ENCODE measurements around the gene DTD1. TPM values are rescaled to one million over a fixed set of nuclear protein-coding genes. Genes with fewer than 3 reads are reported as not detected.
A peak's percentile ranks its signal among the peaks of the same experiment; 100 is the strongest.

DTD1 gene, protein sequence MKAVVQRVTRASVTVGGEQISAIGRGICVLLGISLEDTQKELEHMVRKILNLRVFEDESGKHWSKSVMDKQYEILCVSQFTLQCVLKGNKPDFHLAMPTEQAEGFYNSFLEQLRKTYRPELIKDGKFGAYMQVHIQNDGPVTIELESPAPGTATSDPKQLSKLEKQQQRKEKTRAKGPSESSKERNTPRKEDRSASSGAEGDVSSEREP
- total RNA-seq, result 35.5 and 51.2 TPM in 2 replicates

DNA sequence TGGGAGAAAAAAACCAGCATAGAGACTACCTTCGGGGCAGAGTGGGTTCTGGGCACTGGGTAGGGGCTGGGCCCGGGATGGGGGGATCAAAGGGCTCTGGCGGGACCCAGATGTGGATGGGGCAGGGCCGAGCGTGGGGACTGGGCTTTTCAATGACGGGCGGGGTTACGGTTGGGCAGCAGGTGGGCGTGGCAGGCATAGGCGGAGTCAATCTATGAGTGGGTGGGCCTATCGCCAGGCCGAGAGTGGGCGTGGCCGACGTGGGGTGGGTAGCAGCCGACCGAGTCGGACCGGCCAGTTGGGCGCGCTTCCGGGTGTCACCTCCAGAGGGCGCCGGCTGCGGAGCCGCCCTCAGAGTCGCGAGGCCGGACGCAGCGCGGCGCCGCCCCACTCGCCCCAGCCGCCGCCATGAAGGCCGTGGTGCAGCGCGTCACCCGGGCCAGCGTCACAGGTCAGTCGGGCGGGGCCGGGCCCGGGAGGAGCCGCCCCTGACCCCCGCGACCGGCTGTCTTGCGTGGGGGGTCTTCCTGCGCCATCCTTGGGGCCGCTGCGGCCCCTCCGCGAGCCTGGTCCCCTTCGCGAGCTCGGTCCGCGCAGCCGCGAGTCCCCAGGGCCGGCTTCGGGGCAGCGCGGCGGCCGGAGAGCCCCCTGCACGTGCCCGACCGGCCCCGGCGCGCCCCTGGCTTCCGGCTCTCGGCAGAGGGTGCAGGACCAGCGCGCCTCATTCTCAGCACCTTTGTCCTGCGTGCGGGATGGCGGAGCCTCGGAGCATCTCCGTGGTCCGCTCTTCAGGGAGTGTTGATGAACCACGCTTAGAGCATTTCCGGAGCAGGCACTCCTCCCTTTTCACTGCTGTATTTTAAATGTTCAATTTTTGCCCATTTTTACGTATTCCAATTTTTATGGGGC, at the start of gene DTD1:
DTD1 (plus strand) TSS at position 390 of the 909 bp plus-strand sequence; CDS start at position 409, 19 bp downstream.
- peak; percentile 89 to 92 for DNase-seq (ENCODE audit: low read depth in 2 of 2)

DNA sequence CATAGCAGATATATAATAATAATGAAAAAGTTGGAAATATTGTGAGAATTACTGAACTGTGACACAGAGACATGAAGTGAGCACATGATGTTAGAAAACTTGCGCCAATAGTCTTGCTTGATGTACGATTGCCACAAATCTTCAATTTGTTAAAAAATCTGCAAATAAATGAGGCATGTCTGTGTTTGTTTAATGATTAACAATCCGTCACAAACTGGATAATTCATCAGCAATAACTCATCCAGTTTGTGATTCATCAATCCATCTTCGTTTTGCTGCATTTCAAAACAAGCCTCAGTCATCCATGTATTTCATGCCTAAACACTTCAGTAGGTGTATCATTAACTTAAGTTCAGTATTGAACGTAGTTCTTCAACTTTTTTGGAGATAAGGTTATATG, 46.1 kb upstream of the DTD1 start:
- no peak for DNase-seq (ENCODE audit: low read depth in 2 of 2)

DNA sequence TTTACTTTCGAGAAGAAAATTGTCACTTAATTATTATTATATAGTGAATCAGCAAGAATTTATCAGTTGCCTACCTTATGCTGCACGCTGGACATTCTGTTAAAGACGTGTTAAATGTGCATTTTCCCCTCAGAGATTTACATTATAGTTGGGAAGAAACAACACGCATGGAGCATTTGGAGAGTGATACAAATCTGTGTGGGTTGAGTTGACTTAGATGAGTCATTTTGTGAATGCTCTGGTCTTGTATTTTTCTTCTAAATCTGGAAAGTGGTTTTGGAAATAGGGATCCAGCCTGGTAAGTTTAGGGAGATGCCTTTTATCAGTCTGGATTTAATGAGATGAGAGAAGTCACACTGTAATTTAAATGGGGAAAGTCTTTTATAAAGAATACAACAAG, 44.6 kb upstream of the DTD1 start:
- no peak for DNase-seq (ENCODE audit: low read depth in 2 of 2)

DNA sequence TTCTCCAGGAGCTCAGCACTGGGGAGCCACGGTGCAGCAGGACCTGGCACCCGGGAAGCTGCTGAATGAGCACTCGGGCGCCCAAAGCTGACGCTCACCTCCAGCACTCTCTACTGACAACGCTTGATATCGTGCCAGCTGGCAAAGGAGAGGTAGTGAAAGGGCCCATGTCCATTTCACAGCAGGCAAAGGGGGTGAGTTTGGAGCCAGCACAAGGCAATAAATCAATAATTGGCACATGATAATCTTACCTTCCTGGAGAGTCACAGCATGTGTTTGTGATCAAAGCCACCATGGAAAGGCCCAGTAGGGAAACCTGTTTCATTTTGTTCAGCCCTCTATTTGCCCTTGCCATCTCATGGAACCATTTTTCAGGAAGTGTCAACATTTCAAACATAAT, 43.9 kb upstream of the DTD1 start:
- no peak for DNase-seq (ENCODE audit: low read depth in 2 of 2)

DNA sequence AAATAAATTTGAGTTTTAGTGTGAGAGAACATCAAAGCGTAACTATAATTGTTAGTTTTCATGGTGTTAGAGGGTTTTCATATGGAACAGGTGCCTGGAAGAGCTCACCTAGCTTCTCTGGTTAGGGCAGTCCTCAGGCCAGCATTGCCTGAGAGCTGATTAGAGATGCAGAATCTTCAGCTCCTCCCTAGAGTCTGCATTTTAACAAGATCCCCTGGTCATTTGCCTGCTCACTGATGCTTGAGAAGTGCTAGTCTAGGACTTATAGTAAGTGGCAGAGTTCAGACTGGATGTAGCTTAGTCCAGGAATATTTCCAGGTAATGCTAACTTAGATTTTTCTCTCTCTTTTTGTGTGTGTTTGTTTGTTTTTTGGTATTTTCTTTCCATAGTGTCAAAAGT, 42.3 kb upstream of the DTD1 start:
- no peak for DNase-seq (ENCODE audit: low read depth in 2 of 2)

DNA sequence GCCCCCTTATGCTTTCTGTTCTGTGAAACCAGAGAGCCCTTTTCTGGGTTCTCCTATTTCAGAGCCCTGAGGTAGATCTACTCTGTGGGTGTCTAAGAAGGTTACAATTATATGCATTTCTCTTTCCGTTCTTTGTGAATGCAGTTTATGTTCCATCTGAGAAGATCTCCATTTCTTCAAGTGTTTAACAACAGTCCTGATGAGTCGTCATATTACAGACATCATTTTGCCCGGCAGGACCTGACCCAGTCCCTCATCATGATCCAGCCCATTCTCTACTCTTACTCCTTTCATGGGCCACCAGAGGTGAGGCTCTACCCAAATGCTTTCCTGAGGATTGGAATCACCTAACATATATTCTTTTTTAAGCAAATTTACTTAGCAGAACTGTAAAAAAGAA, 39.4 kb upstream of the DTD1 start:
- DNase-seq (ENCODE audit: low read depth in 2 of 2), result no peak

DNA sequence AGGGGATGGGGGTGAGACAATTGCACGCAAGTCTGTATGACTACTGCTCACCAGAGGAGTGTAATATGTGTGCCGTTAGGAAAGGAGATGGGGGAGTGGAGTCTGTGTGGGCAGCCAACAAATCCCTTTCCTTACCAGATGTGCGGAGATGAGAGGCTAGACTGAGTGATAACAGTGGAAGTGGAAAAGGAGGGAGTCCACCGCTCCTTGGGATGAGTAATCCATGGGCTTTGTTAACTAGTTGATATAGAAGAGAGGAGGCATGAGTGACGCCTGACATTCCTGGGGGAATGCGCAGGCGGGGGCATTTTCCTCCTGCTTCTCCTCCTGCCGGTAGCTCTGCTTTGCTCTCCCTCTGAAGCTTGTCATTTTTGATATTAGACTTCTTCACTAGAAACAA, 34.1 kb upstream of the DTD1 start:
- no peak for DNase-seq (ENCODE audit: low read depth in 2 of 2)

DNA sequence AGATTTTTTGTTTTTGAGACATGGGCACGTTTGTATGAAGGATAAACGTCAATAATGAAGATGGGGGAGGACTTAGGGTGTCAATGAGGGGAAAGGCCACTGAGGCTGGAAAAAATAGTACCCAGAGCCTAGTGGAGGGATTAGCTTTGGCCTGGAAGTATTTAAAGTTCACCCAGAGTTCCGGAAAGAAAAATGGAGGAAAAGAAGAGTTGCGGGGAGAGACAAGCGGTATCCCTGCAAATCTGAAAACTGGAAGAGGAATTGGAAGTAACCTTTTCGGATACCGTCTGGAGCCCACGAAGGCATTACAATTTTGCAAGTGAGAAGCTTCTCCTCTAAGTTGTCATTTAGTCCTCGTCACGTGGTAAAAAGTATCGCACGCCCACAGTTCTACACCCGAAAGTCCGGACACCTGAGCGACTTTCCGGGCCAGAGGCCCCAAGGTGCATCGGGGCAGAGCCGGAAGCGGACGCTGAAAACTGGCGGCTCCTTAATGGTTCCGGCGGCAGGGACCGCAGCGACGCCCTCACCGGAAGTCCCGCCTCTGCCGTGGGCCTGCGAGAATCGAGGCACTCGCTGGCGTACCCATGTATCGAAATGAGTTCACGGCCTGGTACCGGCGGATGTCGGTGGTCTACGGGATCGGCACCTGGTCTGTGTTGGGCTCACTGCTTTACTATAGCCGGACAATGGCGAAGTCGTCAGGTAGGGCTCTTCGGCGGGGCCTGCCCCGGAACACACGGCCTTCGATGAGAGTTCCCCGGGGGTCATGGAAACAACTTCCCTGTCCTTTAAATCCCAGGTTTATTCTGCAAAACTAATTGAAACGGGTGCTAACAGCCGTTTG, 20.7 kb upstream of the DTD1 start, which contains the start of gene SMIM26:
SMIM26 (plus strand) TSS at position 541 of the 847 bp plus-strand sequence; CDS start at position 588, 47 bp downstream.
- DNase-seq (ENCODE audit: low read depth in 2 of 2), result peak; percentile 89 to 90

DNA sequence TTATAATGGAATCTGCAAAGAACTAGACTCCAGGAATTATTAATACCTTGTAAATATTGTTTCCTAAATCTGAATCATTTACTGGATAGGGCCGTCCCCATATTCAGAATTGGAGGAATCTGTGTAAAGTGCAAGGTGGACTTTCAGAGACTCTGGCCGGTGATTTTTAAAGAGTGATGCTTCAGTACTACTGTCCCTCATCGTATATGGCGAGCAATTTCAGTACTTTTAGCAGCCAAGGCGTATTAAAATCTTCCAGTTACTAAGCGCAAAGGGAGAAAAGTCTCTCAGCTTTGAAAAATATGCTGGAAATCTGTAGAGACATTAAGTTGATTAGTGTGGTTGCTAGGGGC, 20.1 kb upstream of the DTD1 start:
- no peak for DNase-seq (ENCODE audit: low read depth in 2 of 2)

DNA sequence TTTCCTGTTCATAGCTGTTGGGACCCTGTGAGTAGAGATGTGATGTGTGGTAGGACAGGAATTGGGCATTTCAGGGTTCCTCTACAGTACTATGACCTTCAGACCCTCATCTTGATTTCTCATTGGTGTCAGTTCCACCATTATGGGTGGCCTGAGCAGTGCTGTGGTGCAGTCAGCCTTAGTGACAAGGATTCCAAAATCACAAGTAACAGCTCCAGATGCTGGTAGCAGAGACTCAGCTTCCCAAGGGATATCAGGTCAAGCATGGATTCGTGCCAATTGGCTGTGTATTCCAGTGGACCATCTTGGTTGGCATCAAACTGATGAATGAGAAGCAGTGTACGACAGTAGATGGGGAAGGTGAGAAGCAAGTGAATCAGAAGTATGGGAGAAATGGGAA, 16.8 kb upstream of the DTD1 start:
- no peak for DNase-seq (ENCODE audit: low read depth in 2 of 2)

DNA sequence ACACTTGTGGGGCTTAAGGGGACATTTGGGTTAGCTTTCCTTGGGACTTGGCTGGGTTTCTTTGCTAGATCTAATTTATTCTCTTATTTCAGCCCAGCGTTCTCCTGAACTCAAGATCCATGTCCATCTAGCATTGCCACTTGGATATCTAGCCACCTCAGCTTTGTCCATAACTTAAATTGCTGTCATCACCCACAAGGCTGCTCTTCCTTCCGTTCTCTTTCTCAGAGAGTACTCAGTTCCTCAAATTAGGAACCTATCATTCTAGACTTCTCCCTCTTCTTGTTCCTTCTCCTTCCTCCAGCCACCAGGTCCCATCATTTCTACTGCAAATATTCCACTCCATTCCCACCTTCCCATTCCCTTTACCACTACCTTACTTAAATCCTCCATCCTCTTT, 16.3 kb upstream of the DTD1 start:
- DNase-seq (ENCODE audit: low read depth in 2 of 2), result no peak

DNA sequence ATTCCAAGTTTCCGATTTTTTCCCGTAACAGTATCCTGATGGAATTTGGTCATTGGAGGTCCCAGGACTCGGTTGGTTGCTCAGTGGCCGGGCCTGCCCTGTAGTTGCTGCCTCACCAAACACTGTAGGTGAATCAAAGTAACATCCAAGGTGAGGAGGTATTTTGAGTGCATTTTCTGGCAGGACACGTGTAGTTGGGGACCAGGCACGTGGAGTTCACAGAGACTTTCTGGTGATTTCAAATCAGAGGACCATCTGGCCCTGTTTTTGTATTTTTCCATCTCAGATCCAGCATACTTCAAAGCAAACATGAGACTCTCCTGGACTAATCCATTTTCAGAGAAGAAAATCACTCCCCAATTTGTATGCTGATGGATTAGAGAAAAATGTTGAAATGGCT, 9.9 kb upstream of the DTD1 start:
- DNase-seq (ENCODE audit: low read depth in 2 of 2), result no peak

DNA sequence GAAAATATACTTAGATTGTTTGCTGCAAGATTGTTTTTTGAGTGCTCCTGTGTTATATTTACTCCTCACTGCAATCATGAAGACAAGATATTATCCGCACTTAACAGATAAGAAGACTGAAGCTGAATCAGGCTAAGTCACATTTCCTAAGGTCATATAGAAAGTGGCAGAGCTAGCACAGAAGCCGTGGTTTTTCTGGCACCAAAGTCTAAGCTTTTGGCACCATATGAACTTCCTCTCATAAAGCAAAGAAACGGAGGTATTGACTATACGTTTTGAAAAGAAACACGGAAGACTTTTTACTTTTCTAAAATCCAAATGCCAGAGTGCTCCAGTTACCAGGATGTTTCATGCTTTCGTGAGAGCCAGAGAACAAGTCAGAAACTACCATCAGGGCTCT, 9.3 kb upstream of the DTD1 start:
- DNase-seq (ENCODE audit: low read depth in 2 of 2), result no peak

DNA sequence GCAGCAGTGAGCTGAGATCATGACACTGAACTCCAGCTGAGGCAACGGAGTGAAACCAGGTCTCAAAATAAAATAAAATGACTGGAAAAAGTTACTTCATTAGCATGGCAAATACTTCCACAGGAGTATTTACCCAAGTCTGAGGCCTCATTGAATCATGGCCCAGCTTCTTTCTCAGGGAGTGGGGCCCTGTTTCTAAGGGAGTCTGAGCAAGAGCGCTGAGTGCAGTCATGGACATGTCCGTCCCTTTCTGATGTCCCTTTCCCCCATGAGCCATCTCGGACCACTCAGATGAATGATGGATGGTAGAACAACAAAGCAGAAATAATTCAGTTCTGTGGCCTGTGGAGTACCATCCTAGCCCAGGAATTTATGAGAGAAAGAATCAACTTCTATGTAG, 7.8 kb upstream of the DTD1 start:
- no peak for DNase-seq (ENCODE audit: low read depth in 2 of 2)

DNA sequence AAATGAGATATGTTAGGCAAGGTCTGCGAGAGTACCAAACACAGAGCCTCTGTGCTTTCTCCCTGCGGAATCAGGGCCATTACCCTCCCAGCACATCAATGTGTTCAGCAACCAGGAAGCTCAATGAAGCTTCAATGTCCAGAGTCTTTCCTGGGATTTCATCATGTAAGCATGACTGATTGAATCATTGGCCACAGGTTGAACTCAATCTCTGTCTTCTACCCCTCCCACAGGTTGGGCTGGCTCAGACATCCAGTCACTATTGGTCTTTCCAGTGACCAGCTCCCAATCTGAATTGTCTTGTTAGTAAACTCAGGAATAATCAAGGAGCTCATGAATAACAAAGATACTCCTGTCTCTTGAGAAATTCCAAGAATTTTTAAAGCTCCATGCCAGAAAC, 2.7 kb upstream of the DTD1 start:
- no peak for DNase-seq (ENCODE audit: low read depth in 2 of 2)

DNA sequence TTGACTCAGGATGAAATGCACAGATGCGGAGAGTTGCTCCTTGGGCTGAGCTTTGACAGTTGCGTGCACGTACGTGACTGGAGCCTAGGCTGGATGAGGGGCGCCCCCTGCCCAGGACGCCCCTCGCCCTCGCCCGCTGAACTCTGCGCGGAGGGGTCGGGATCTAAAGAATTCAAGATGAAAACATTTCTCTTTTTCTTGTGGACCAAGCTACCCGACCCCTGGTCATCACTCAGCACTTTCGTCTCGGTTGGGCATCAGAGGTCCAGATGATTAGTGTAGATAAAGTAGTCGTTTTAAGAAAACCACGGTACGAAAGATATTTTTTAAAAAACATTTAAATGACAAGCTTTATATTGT, 700 bp downstream of the DTD1 start:
- DNase-seq (ENCODE audit: low read depth in 2 of 2), result no peak

DNA sequence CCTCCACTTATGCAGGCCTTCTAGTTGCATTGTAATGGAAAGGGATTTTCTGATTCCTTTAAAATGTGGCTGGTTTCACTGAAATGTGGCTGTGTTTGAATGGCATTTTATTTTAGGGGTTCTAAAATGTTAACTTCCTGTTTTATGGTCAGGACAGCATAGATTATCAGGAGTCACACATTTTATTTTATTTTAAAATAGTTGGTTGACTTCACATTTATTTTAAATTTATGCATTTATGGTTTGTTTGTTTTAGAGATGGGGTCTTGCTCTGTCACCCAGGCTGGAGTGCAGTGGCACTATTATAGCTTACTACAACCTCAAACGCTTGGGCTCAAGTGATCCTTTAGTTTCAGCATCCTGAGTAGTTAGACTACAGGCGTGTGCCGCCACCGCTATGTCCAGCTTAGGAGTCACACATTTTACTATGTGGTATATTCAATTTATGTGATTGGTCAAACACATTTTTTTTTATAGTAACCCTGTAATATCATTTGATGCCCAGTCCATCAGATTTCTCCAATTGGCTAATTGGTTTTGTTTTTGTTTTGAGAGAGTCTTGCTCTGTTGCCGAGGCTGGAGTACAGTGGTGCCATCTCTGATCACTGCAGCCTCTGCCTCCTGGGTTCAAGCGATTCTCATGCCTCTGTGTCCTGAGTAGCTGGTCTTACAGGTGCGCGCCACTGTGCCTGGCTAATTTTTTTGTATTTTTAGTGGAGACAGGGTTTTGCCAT, 2.3 kb downstream of the DTD1 start:
- DNase-seq (ENCODE audit: low read depth in 2 of 2), result peak in 1 of 2 donors; percentile 3

DNA sequence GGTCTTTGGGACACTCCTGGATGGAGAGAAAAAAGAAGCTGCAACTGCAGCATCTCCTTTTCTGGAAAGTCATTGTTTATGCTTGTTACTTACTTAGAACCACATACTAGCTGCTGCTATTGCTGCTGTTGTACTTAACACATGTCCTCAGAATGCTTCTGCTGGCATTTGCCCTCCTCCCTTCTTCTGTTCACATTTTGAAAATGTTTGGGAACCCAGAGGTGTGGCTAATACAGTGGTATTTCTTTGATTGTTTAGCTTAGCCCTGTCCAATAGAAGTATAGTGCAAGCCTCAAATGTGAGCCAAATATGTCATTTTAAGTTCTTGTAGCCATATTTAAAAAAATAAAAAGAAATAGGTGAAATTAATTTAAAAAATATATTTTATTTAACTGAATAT, 8.4 kb downstream of the DTD1 start:
- DNase-seq (ENCODE audit: low read depth in 2 of 2), result no peak

DNA sequence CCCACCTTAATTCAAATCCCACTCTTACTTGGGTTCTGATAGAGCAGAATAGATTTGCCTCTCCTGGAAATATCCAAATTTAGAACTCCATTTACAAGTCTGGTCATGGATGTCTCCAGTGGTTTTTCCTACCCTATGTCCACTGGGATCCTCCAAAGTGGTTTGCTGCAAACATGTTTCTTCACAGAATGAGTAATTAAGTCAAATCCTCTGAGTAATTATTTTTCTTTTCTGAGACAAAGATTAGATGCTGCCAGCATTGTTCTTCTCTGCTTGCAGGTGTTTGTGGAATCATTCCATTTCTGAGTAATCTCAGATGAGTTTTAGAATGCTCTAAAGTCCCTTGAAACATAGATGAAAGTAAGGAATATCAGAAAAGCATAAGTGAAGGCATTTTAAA, 21.9 kb downstream of the DTD1 start:
- no peak for DNase-seq (ENCODE audit: low read depth in 2 of 2)

DNA sequence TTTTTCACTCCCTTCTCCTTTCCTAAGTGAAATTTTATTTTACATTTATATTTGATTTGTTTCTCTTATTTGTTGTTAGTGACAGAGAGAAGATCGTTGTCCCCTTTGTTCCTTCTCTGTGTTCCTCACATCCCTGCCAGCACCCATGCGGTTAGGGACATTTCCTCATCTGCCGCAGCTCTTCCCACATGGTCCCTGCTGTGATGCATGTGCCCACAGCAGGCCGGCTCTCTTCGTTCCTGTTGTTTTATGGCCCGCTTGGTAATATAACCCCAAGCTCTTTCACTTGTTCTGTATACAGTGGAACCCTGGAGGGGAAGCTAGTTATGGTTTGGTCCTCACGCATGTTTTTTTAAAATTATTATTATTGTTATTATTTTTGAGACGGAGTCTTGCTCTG, 23.6 kb downstream of the DTD1 start:
- DNase-seq (ENCODE audit: low read depth in 2 of 2), result no peak

DNA sequence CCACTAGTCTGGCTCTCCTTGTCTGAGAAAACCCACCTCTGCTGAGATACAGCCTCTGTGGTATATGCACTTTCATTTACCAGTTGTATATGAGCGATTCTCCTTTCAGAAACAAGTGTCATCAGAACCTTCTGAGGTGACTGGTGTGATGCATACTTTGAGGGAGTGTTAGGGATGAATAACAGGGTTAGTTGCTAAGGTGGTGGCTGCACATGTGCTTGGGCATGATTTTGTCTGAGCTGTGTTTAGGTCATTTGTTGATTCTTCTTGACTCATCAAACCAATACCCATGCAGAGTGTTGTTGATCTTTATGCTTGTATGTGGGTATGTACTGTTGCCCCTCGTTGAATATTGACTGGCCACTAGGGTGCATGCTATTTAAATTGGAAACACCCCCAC, 25.7 kb downstream of the DTD1 start:
- DNase-seq (ENCODE audit: low read depth in 2 of 2), result no peak

DNA sequence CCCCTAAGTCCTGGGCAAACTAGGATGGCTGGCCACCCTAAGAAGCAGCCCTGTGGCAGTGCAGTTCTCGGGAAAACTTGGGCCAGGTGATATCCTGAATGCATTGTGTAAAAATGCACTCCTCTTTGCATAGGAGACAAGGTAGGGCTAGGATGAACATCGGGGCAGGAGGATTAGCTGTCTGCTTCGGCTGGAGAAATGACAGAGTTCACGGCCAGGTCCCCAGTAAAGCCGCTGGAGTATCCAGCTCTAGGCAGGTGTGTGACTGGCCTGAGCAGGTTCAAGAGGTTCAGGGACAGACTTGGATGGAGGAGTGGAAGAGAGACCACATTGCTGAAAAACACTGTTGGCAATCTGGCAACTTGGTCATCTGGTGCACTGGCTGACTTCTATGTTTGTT, 26.4 kb downstream of the DTD1 start:
- no peak for DNase-seq (ENCODE audit: low read depth in 2 of 2)

Measured in lung microvascular endothelial cell (primary cell).